Muscle of arm (tissue), 12 donors: ENCODE data around the gene IL36A. TPM values are rescaled to one million over a fixed set of nuclear protein-coding genes. Genes with fewer than 3 reads are reported as not detected.

Experiments used
- DNase-seq: peaks from one replicate; pipeline ENCODE4 v3.0.0-alpha.2; 2013
- polyA plus RNA-seq, 12 donors: library from polyadenylated mRNA; unstranded; fragments of 120-200 nt; gene quantifications; one replicate each; pipeline ENCODE4 v1.2.1, GENCODE V29; 2013; ENCODE audit not compliant: insufficient read length in 12 of 12

The IL36A gene
- polyA plus RNA-seq, 12 donors, result not detected

DNA sequence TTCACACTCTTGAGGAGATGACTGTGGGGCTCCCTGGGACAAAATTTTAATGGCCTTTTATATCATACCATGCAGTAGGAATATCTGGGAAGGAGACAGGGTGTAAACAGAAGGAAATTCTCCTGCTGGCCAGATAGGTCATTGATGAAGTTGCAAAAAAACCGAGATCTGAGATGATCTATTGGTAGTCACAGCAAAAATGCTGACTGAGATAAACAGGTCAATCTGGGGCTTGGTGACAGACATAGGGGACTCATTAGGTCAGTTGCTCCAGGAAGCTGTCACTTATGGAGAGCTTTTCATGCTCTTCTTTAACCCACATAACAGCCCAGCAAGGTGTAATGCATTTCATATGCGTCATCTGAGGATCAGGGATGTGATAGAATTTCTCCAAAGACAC, 2.6 kb upstream of the IL36A start:
- no peak for DNase-seq

- no peak for DNase-seq
Observed at GRCh38 chr2:113007250-113007649, 2.0 kb downstream of the IL36A start.

DNA sequence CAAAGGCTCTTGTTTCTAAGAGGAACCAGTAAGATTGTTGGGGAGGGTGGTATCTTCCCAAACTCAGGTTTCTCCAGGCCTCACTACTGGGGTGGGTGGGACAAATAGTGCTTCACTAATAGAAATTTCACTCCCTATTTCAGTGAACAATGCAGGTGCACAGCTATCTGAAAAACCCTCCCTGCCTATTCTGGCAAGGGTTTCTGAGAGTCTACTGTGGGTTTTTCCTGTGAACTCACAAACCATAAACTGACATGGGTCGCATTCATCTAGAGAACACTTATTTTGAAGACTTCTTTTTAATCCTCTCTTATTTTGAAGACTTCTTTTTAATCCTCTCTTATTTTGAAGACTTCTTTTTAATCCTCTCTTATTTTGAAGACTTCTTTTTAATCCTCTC, 4.4 kb downstream of the IL36A start:
- no peak for DNase-seq

DNA sequence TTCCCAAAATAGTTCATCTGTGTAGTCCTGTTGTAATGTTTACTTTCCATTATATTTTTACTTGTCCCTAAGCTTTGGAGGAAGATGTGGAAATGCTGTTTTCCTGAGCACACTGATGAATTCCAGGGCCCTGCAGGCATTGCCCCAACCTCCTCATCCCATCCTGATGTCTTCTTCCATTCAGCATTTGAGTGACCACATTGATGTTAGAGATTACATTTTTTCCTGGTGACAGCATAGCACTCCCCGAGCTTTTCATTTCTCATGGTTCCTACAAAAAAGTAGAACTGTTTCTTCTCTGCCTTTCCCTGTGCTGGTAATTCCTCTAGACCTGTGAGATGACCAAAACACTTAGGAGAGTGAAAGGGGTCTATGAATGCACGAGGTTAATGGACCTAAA, 4.8 kb downstream of the IL36A start:
- DNase-seq, result no peak

- no peak for DNase-seq
Observed at GRCh38 chr2:113011108-113011507, 5.8 kb downstream of the IL36A start.

DNA sequence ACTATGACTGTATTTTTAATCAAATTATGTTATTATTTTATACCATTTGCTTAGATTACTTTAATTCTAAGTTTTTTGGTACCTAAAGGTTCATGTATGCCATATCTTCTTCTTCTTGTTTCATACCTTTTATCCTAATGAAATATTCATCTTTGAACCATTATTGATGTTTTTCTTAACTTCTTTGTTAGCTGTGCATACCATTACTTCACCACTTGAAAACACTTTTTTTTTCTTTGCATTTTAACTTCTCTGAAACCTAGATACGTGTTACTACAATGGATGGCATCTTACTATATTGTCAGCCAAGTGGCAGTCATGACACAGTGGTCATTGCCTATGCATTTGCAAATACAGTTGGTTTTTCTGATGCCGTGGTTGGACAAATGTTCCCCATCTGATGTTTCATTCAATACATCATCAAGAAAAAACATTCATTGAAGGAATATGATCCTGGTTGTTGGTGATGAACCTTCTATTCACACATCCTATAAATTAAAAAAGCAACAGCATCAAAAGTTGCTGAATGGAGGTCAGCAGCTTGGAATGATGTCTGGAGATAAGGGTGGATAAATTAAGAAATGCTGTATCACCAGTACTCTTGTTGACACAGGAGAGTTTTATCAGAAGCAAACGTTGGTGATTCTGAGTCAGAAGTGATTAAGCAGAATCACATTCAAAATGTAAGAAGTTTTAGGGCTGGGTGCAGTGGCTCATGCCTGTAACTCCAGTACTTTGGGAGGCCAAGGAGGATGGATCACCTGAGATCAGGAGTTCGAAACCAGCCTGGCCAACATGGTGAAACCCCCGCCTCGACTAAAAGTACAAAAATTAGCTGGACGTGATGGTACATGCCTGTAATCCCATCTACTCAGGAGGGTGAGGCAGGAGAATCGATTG, 7.4 kb downstream of the IL36A start:
- DNase-seq, result no peak

DNA sequence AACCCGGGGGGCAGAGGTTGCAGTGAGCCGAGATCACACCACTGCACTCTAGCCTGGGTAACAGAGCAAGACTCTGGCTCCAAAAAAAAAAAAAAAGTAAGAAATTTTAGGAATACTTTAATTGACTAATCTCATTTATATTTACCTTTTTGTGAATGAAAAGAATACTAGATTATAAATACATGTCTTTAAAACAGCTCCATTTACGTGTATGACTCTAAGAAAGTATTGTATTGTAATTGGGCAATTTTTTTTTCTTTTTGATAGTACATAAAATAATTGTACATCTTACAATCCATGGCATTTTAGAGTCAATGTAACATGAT, 8.0 kb downstream of the IL36A start:
- DNase-seq, result no peak

- no peak for DNase-seq
Observed at GRCh38 chr2:113014067-113014466, 8.8 kb downstream of the IL36A start.

GRCh38 chr2:113015042-113015441, 9.8 kb downstream of the IL36A start:
- DNase-seq, result no peak

DNA sequence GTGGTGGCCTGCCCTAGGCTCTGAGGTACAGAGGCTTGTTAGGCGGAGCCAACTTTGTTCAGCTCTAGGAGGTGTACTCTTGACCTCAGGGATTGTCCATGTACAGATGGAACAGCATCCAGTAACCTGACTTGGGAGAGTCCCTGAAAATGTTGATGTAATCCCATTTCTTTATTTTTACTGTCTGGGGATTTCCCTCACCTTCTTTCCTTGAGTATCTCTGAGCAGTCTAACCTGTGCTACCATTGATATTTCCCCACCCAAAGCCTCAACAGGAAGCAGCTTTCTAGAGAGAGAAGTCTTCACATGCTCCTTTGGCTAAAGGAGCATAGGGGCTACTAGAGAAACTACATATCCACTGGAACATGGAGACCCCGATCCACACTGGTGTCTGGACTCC, 10.4 kb downstream of the IL36A start:
- DNase-seq, result no peak

- DNase-seq, result no peak
Observed at GRCh38 chr2:113018509-113018908, 13.2 kb downstream of the IL36A start.

DNA sequence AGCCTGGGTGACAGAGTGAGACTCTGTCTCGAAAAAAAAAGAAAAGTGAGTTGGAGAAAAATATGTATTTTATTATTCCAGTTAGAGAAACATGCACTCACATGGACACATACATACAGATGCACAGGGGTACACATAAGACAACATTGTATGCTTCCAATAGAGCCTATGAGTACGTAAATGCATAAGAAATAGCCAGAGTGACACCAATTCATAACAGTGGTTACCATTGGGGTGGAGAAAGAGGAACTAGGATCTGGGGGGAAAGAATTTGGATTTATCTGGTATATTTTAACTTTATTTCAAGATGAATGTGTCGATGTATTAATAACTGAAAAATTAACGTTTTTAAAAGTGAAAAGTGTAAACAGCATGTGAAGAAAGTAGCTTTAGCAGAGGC, 16.1 kb downstream of the IL36A start:
- DNase-seq, result no peak

DNA sequence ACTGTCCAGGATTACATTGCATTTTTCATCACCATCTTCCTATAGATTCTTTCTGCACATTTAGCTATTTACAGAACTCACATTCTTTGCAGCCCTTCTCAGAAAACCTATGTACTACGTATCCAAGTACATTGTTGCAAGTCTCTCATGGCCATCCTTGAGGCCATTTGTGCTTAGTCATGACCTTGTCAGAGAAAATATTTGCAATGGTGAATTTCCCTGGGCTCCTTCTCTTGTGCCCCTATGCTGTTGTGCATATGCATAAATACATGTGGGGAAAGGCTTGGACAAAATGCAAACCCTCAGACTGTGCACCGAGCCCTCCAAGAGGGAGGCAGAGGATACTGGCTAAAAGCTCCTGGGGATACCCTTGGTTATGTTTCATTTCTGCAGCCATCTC, 19.5 kb downstream of the IL36A start:
- no peak for DNase-seq

DNA sequence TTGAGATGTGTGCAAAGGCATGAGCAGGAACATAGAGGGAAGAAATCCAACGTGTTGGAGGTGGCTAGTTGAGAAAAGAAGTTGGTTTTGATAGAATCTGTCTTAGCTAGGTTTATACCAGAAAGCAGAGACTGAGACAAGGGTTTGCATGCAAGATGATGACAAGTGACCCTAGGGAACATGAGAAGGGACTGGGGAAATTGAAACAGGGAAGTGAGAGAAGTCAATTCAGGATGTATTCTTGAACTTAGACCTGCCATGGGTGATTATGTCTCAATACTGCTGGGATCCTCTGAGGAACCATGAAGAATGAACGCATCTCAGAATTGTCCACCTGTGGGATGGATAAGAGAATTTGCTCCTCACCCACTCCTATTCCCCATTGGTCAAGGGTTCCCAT, 20.5 kb downstream of the IL36A start:
- no peak for DNase-seq

GRCh38 chr2:113027691-113028090, 22.4 kb downstream of the IL36A start:
- no peak for DNase-seq

GRCh38 chr2:113028112-113028511, 22.9 kb downstream of the IL36A start:
- DNase-seq, result no peak

DNA sequence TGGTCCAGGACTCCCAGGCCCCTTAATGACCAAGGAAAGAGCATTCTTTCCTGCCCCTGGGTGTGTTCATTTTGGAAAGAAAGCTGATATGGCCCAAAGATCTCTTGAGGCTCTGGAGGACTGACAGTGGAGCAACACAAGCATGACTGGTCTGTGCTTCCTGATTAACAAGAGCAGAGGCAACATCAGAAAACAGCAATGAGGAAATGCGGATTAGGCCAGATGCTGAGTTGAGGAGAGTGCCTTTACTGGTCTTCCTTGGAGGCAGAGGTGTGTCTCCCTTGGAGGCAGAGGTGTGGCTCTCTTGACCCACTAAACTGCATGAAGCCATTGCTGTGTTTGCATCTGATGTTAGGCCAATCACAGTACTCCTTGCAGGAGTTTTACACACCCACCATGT, 27.5 kb downstream of the IL36A start:
- no peak for DNase-seq

DNA sequence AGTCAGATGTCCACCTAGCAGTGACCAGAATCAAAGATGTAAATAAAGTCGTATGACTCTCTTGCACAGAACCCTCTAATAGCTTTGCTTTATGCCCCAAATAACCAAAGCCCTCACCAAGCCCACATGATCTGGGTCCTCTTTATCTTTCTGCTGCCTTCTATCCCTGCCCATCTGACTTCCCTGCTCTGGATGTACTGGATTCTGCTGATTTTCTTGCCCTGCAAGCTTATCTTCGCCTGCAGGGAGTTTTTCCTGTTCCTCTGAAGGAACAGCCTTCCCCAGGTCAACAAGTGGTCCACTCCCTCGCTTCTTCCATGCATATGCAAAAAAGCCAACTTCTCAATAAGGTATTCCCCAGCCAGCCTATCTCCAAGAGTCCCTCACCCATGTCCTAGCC, 28.8 kb downstream of the IL36A start:
- DNase-seq, result no peak

- no peak for DNase-seq
Observed at GRCh38 chr2:113036763-113037162, 31.5 kb downstream of the IL36A start.

DNA sequence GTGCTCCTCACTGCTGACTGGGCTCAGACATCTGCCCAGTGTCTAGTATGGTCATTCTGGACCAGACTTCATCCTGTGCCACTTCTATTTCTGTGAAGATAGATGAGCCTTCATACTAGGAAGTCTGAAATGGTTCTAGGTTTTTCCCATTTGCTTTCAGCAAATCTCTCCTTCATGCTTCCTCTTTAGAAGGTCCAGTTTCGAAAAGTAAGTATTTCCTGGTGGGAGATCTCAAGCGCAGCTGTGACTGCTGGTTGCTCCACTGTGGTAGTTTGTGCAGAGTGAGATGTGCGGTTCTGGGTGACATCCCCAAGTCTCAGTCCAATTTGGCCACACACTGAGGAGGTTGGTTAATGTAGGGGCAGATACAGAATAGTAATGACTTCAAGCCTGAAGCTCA, 33.0 kb downstream of the IL36A start:
- no peak for DNase-seq

DNA sequence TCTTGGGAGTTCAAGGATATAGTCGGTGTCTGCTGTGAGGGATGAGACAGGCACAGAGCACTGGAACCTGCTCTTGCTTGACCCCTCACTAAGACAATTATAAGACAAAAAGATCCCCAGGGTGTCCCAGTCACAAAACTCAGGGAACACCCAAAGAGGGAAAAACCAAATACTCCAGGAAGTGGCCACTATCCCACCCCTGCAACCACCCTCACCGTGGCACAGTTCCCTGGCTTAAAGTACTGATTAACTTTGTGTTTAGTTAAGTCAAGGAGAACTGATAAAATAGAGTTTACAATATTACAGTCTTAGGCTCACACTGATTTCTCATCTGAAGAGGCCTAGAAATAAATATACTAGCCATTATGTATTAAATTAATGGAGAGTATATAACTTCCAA, 33.9 kb downstream of the IL36A start:
- DNase-seq, result no peak

DNA sequence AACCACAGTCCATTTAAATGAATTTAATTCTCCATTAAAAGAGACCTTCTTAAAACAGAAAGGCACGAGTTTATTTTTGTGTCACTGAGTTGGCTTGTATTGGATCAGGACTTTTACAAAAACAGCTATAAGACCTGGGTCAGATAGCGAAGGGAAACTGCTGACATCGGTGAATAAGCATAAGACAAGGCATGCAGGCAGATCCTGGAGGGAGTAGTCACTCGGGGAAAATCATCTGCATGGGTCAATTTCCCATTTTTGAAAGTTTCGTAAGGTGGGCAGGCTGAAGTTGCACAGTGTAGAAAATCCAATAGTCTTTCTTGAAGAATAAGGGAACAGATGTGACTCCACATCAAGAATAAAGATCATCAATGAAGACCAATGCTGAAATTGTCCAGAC, 34.5 kb downstream of the IL36A start:
- DNase-seq, result no peak

- no peak for DNase-seq
Observed at GRCh38 chr2:113041871-113042270, 36.6 kb downstream of the IL36A start.

DNA sequence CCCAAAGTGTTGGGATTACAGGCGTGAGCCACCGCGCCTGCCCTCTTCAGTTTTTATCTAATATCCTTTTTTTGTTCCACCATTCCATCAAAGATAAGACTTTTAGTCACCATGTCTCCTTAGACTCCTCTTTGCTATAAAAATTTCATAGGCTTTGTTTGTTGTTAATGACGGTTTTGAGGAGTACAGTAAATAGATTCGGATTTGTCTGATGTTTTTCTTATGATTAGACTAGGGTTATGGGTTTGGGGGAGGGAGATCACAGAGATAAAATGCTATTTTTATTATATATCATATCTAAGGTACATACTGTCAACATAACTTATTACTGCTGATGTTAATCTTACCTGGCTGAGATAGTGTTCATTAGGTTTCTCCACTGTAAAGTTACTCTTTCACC, 41.2 kb downstream of the IL36A start:
- no peak for DNase-seq
